ENCODE measurements around the gene CHD9.
"Not testable (repeated sequence)": the region's sequence is repeated elsewhere in the genome, so short reads cannot be mapped to it uniquely, and the experiment has no call there.

Gene CHD9

DNA sequence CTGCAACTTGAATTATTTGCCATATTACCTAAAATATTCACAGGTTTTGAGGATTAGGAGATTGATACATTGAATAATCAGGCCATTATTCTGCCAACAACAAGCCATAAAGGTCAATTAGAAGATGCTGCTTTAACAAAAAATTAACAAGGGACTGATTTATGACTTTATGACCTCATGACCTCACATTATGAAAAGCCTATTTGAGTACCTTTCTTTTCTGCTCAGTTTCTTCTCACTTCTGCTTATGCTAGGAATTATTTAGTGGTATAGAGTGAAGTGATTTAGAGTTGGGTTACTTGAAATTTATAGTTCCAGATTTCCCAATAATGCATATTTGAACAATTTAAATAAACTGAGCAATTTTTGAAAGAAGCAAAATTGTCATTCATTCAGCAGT, 121.6 kb downstream of the CHD9 start:
- H3K4me3 ChIP-seq (ENCODE audit: low read length) = no peak overlapping the region
- H3K36me3 ChIP-seq (ENCODE audit: insufficient read depth, low read length) = no peaks in the 10 kb centered on the region
- H3K9ac ChIP-seq (ENCODE audit: low read depth, low read length) = no peak overlapping the region
- H3K9me3 ChIP-seq (ENCODE audit: insufficient read depth, low read depth, low read length) = no peaks in the 10 kb centered on the region
- H3K4me1 ChIP-seq (ENCODE audit: insufficient read depth, low read length) = no peaks in the 10 kb centered on the region
- H3K27ac ChIP-seq (ENCODE audit: low read depth, low read length) = no peak overlapping the region
- H3K27me3 ChIP-seq (ENCODE audit: insufficient read depth, low read length) = no peaks in the 10 kb centered on the region

DNA sequence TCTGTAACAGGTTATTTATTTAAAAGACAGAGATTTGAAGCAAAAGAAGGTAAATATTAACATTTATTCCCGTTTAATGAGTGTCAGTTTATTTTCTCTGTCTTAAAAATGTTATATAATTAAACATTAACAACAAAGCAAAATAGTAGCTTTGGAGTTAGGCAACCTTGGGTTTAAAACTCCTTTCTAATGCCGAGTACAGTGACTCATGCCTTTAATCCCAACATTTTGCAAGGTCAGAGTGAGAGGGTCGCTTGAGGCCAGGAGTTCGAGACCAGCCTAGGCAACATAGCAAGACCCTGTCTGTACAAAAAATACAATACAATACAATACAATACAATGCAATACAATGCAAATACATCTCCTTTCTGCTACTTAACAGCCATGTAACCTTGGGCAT, 128.7 kb downstream of the CHD9 start:
- no peak overlapping the region for H3K9ac ChIP-seq (ENCODE audit: low read depth, low read length)
- peaks cover 6% of the 10 kb centered on the region; the same call in 1 of the 2 replicates for H3K36me3 ChIP-seq (ENCODE audit: insufficient read depth, low read length)
- no peak overlapping the region for H3K27ac ChIP-seq (ENCODE audit: low read depth, low read length)
- peaks cover 30% of the 10 kb centered on the region for H3K9me3 ChIP-seq (ENCODE audit: insufficient read depth, low read depth, low read length)
- 98% methylated on average over 3 of the region's 4 CpGs for WGBS
- no peaks in the 10 kb centered on the region for H3K27me3 ChIP-seq (ENCODE audit: insufficient read depth, low read length)
- no peaks in the 10 kb centered on the region for H3K4me1 ChIP-seq (ENCODE audit: insufficient read depth, low read length)
- H3K4me3 ChIP-seq (ENCODE audit: low read length) = no peak overlapping the region

DNA sequence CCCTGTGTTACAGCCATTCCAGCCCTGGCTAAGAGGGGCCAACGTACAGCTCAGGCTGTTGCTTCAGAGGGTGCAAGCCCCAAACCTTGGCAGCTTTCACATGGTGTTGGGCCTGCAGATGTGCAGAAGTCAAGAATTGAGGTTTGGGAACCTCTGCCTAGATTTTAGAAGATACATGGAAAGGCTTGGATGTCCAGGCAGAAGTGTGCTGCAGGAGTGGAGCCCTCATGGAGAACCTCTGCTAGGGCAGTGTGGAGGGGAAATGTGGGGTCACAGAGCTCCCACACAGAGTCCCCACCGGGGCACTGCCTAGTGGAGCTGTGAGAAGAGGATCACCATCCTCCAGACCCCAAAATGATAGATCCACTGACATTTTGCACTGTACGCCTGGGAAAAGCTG, 130.9 kb downstream of the CHD9 start:
- not testable (repeated sequence) for H3K27ac ChIP-seq (ENCODE audit: low read depth, low read length); H3K9ac ChIP-seq (ENCODE audit: low read depth, low read length); H3K27me3 ChIP-seq (ENCODE audit: insufficient read depth, low read length); H3K4me3 ChIP-seq (ENCODE audit: low read length); H3K36me3 ChIP-seq (ENCODE audit: insufficient read depth, low read length); H3K4me1 ChIP-seq (ENCODE audit: insufficient read depth, low read length)
- peaks cover 30% of the 10 kb centered on the region for H3K9me3 ChIP-seq (ENCODE audit: insufficient read depth, low read depth, low read length)
- 89% methylated on average over 3 of the region's 3 CpGs for WGBS

DNA sequence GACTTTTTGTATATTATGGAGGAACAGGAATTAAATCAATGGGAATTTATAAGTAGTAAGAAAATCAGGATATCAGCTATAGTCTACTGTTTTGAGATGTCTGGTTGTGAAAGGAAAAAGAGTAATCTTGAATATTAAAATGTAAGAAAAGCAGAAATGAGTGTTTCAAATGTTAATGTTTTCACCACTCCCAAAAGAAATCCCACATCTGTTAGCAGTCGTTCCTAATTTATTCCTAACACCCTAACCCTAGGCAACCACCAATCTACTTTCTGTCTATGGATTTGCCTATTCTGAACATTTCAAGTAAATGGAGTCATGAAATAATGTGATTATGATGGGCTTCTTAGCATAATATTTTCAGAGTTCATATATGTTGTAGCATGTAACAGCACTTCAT, 133.0 kb downstream of the CHD9 start:
- Histone ChIP-seq H3K27ac (ENCODE audit: low read depth, low read length) (no peak overlapping the region), H3K4me3 (ENCODE audit: low read length) (no peak overlapping the region), H3K9me3 (ENCODE audit: insufficient read depth, low read depth, low read length) (peaks cover 30% of the 10 kb centered on the region), H3K9ac (ENCODE audit: low read depth, low read length) (no peak overlapping the region), H3K27me3 (ENCODE audit: insufficient read depth, low read length) (no peaks in the 10 kb centered on the region), H3K4me1 (ENCODE audit: insufficient read depth, low read length) (no peaks in the 10 kb centered on the region), H3K36me3 (ENCODE audit: insufficient read depth, low read length) (peaks cover 6% of the 10 kb centered on the region; the same call in 1 of the 2 replicates)
- WGBS = 100% methylated on average over 1 of the region's 1 CpG

DNA sequence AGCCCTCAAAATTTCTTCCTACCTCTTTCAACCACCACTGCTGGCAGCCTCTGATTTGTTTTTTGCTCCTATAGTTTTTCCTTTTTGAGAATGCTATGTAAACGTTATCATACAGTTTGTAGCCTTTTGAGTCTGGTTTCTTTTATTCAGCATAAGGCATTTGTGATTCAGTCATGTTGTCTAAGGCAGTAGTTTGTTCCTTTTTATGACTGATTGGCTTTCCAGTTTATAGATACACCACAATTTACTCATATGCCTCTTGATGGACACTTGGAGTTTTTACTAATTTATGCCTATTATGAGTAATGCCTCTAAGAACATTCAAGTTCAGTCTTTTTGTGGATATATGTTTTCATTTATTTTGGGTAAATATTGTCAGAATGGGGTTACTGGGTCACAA, 136.6 kb downstream of the CHD9 start:
- Histone ChIP-seq H3K27me3 (ENCODE audit: insufficient read depth, low read length) (no peaks in the 10 kb centered on the region), H3K9ac (ENCODE audit: low read depth, low read length) (no peak overlapping the region), H3K9me3 (ENCODE audit: insufficient read depth, low read depth, low read length) (peaks cover 9% of the 10 kb centered on the region; the same call in 1 of the 2 replicates), H3K27ac (ENCODE audit: low read depth, low read length) (no peak overlapping the region), H3K4me1 (ENCODE audit: insufficient read depth, low read length) (no peaks in the 10 kb centered on the region), H3K4me3 (ENCODE audit: low read length) (no peak overlapping the region), H3K36me3 (ENCODE audit: insufficient read depth, low read length) (0 out of 2 replicates have a peak, but pooled peaks cover 4% of the 10 kb centered on the region)
- WGBS = 100% methylated on average over 1 of the region's 1 CpG

DNA sequence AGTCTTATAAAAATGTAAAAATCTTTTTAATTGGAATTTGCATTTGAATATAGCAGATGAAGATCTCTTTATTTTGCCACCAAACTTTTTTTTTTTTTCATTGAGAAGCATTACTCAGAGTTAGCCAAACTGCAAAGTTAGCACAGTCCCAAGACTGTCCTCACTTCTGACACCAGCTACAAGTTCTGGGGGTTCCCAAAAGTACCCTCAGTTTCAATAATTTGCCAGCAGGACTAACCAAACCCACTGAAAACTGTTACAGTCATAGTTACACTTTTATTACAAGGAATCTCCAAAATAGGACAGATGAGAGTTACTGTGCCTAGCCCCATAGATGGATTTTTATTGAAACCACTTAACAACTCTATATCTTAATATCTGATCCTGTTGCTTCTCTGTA, 144.1 kb downstream of the CHD9 start:
- Histone ChIP-seq H3K36me3 (ENCODE audit: insufficient read depth, low read length) (peaks cover 8% of the 10 kb centered on the region; the same call in 1 of the 2 replicates), H3K4me1 (ENCODE audit: insufficient read depth, low read length) (no peaks in the 10 kb centered on the region), H3K4me3 (ENCODE audit: low read length) (no peak overlapping the region), H3K9ac (ENCODE audit: low read depth, low read length) (no peak overlapping the region), H3K27me3 (ENCODE audit: insufficient read depth, low read length) (no peaks in the 10 kb centered on the region), H3K9me3 (ENCODE audit: insufficient read depth, low read depth, low read length) (peaks cover 21% of the 10 kb centered on the region), H3K27ac (ENCODE audit: low read depth, low read length) (no peak overlapping the region)

DNA sequence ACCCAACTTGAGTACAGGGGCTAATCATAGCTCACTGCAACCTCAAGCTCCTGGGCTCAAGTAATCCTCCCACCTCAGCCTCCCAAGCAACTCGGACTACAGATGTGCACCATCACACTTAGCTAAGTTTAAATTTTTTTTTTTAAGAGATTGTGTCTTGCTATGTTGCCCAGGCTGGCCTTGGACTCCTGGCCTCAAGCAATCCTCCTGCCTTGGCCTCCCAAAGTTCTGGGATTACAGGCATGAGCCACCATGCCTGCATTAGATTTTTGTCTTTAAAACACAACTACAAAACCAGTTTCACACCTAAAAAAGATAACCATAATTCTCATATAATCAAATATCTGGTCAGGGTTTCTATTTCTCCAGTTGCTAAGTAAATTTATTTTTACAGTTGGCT, 147.1 kb downstream of the CHD9 start:
- H3K9ac ChIP-seq (ENCODE audit: low read depth, low read length) = no peak overlapping the region
- no peaks in the 10 kb centered on the region for H3K27me3 ChIP-seq (ENCODE audit: insufficient read depth, low read length)
- H3K9me3 ChIP-seq (ENCODE audit: insufficient read depth, low read depth, low read length) = peaks cover 21% of the 10 kb centered on the region
- WGBS = 0% methylated on average over 1 of the region's 1 CpG
- peaks cover 11% of the 10 kb centered on the region for H3K4me1 ChIP-seq (ENCODE audit: insufficient read depth, low read length)
- H3K36me3 ChIP-seq (ENCODE audit: insufficient read depth, low read length) = peaks cover 8% of the 10 kb centered on the region; the same call in 1 of the 2 replicates
- H3K27ac ChIP-seq (ENCODE audit: low read depth, low read length) = no peak overlapping the region
- no peak overlapping the region for H3K4me3 ChIP-seq (ENCODE audit: low read length)

DNA sequence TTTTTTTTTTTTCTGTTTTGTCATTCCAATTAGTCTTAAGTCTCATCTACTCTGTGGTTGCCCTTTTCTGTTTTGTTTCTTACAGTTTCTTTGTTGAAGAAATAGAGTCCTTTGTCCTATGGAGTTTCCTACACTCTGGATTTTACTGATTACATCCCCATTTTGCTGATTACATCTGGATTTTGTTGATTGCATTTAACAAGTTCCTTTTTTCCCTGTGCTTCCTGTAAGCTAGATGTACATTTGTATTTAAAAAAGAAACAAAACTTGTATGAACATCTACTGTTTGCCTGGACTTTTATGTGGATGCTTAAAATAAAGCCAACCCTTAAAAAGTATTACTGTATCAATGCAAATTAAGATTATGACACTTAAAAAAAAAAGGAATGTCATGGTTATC, 147.6 kb downstream of the CHD9 start:
- no peaks in the 10 kb centered on the region for H3K27me3 ChIP-seq (ENCODE audit: insufficient read depth, low read length)
- H3K9me3 ChIP-seq (ENCODE audit: insufficient read depth, low read depth, low read length) = peaks cover 21% of the 10 kb centered on the region
- peaks cover 16% of the 10 kb centered on the region for H3K4me1 ChIP-seq (ENCODE audit: insufficient read depth, low read length)
- H3K27ac ChIP-seq (ENCODE audit: low read depth, low read length) = no peak overlapping the region
- no peak overlapping the region for H3K4me3 ChIP-seq (ENCODE audit: low read length)
- H3K9ac ChIP-seq (ENCODE audit: low read depth, low read length) = no peak overlapping the region
- H3K36me3 ChIP-seq (ENCODE audit: insufficient read depth, low read length) = peaks cover 8% of the 10 kb centered on the region; the same call in 1 of the 2 replicates

DNA sequence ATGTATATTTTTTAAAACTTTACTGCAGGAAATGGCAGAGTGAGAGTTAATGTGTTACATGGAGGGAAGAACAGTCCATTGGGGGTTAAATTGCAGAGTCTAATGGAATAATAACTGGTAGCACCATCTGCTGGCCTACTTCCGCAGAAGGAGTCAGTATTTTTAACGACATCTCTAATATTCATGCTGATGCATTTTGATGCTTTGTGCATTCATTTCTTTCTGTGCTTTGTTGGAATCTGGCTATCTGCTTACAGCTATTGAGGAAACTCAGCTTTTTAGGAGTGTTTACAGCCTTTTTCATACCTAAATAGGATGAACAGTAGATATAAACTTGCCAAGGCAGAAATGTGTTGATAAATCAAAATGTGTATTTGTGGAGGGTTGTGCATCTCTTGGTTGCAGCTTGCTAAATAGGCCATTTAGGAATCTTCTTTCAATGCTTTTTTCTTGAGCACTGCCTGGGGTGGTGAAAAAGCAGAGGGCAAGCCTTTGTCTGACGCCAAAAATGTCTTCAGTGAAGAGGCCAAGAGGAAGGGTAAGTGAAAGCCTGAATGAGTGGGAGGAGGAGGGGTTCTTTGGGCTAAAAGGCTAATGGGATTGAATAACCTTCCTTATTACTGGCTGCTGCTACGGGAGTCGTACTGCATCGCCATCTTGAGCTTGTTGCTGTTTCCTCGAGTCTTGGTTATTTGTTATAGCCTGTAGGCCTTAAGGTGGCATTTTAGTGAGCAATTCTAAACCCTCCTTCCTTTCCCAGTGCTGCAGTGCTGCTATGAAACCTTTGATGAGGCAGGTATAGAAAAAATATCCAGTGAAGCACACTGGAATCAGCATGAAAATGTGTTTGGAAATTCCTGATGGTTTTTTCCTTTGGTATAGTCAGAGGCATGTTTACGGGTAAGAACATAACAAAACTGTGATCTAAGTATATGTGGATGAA, 153.3 kb downstream of the CHD9 start:
- H3K27me3 ChIP-seq (ENCODE audit: insufficient read depth, low read length) = no peaks in the 10 kb centered on the region
- H3K4me3 ChIP-seq (ENCODE audit: low read length) = peak overlapping the region; percentile 77
- peaks cover 38% of the 10 kb centered on the region for H3K4me1 ChIP-seq (ENCODE audit: insufficient read depth, low read length)
- WGBS = 2% methylated on average over 8 of the region's 8 CpGs
- H3K27ac ChIP-seq (ENCODE audit: low read depth, low read length) = peak overlapping the region; percentile 97
- no peaks in the 10 kb centered on the region for H3K9me3 ChIP-seq (ENCODE audit: insufficient read depth, low read depth, low read length)
- peaks cover 31% of the 10 kb centered on the region for H3K36me3 ChIP-seq (ENCODE audit: insufficient read depth, low read length)
- peak overlapping the region; percentile 96 for H3K9ac ChIP-seq (ENCODE audit: low read depth, low read length)

DNA sequence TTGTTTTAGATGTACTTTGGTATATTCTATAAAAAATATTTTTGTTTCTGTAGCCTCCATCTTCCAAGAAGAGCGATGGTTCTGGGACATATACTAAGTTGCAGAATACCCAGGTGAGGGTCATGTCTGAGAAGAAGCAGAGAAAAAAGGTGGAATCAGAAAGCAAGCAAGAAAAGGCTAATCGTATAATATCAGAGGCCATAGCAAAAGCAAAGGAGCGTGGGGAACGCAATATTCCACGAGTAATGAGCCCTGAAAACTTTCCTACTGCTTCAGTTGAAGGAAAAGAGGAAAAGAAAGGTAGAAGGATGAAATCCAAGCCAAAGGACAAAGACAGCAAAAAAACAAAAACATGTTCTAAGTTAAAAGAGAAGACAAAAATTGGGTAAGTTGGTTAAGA, 154.6 kb downstream of the CHD9 start:
- Histone ChIP-seq H3K27ac (ENCODE audit: low read depth, low read length) (no peak overlapping the region; the same call in 1 of the 2 replicates), H3K9ac (ENCODE audit: low read depth, low read length) (peak overlapping the region; percentile 96), H3K36me3 (ENCODE audit: insufficient read depth, low read length) (peaks cover 43% of the 10 kb centered on the region), H3K9me3 (ENCODE audit: insufficient read depth, low read depth, low read length) (no peaks in the 10 kb centered on the region), H3K4me1 (ENCODE audit: insufficient read depth, low read length) (peaks cover 38% of the 10 kb centered on the region), H3K4me3 (ENCODE audit: low read length) (peak overlapping the region; percentile 77), H3K27me3 (ENCODE audit: insufficient read depth, low read length) (no peaks in the 10 kb centered on the region)
- 30% methylated on average over 5 of the region's 5 CpGs for WGBS

DNA sequence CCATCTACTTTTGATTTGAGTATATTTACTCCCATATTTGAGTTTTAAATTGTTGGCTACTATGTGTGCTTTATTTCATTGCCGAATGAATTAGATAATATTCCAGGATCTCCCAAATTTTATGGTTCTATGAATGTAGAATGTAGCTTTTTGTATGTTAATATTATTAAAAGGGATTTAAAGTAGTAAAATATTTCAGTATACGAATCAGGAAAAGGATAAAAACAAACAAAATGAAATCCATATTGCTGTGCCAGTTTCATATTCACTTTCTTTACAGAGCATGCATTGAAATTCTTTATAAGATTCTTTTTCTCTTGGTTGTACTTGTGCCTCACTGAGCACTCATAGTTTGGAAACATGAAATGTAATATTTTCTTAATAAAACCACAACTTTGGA, 155.1 kb downstream of the CHD9 start:
- H3K9me3 ChIP-seq (ENCODE audit: insufficient read depth, low read depth, low read length) = no peaks in the 10 kb centered on the region
- no peaks in the 10 kb centered on the region for H3K27me3 ChIP-seq (ENCODE audit: insufficient read depth, low read length)
- H3K4me1 ChIP-seq (ENCODE audit: insufficient read depth, low read length) = peaks cover 38% of the 10 kb centered on the region
- peak overlapping the region; percentile 77 for H3K4me3 ChIP-seq (ENCODE audit: low read length)
- H3K36me3 ChIP-seq (ENCODE audit: insufficient read depth, low read length) = peaks cover 46% of the 10 kb centered on the region
- H3K9ac ChIP-seq (ENCODE audit: low read depth, low read length) = peak overlapping the region; percentile 96; the same call in 1 of the 2 replicates
- no peak overlapping the region for H3K27ac ChIP-seq (ENCODE audit: low read depth, low read length)
- WGBS = 100% methylated on average over 1 of the region's 2 CpGs
